ES-I3 (cell line): ENCODE measurements around the gene PCNT.
"Not testable (repeated sequence)": the region's sequence is repeated elsewhere in the genome, so short reads cannot be mapped to it uniquely, and the experiment has no call there.

Source experiments
- H3K36me3 ChIP-seq: 2 replicates; pipeline ENCODE4 v1.6.1; 2013; ENCODE audit warnings: mild to moderate bottlenecking, low read length, control low read depth, moderate library complexity; ENCODE audit not compliant: insufficient read depth
- H3K4me1 ChIP-seq: 2 replicates; pipeline ENCODE4 v1.6.1; 2013; ENCODE audit warnings: mild to moderate bottlenecking, control low read depth, low read length; ENCODE audit not compliant: insufficient read depth
- H3K9ac ChIP-seq: 2 replicates; pipeline ENCODE4 v1.6.1; 2013; ENCODE audit warnings: low read depth, mild to moderate bottlenecking, low read length, moderate library complexity
- H3K9me3 ChIP-seq: 2 replicates; pipeline ENCODE4 v1.6.1; 2013; ENCODE audit warnings: mild to moderate bottlenecking, low read length, moderate library complexity; ENCODE audit not compliant: control insufficient read depth, insufficient read depth

PCNT gene

GRCh38 chr21:46456750-46457149, 132.8 kb downstream of the PCNT start:
- no peak overlapping the region for H3K9ac ChIP-seq
- H3K9me3 ChIP-seq = no peaks in the 10 kb centered on the region
- no peaks in the 10 kb centered on the region for H3K36me3 ChIP-seq
- peaks cover 7% of the 10 kb centered on the region for H3K4me1 ChIP-seq

GRCh38 chr21:46457801-46458314, 133.9 kb downstream of the PCNT start:
- Histone ChIP-seq H3K36me3 (no peaks in the 10 kb centered on the region), H3K9ac (peak overlapping the region; percentile 97), H3K4me1 (peaks cover 7% of the 10 kb centered on the region), H3K9me3 (no peaks in the 10 kb centered on the region)

- H3K9me3 ChIP-seq = no peaks in the 10 kb centered on the region
- no peaks in the 10 kb centered on the region for H3K36me3 ChIP-seq
- peak within 1 kb of the TSS; percentile 97 for H3K9ac ChIP-seq
- peaks cover 7% of the 10 kb centered on the region for H3K4me1 ChIP-seq
These were observed 134.5 kb downstream of the PCNT start, which contains the start of gene DIP2A for GRCh38 chr21:46458315-46459023. DIP2A (plus strand) TSS chr21:46458891; CDS start chr21:46459132, 241 bp downstream.

GRCh38 chr21:46459024-46459355, 135.0 kb downstream of the PCNT start:
- Histone ChIP-seq H3K9ac (peak overlapping the region; percentile 85), H3K9me3 (no peaks in the 10 kb centered on the region), H3K36me3 (no peaks in the 10 kb centered on the region), H3K4me1 (peaks cover 7% of the 10 kb centered on the region)

GRCh38 chr21:46459356-46460112, 135.6 kb downstream of the PCNT start:
- H3K9ac ChIP-seq = peak overlapping the region; percentile 85
- H3K4me1 ChIP-seq = peaks cover 7% of the 10 kb centered on the region
- H3K9me3 ChIP-seq = no peaks in the 10 kb centered on the region
- no peaks in the 10 kb centered on the region for H3K36me3 ChIP-seq

GRCh38 chr21:46461909-46462308, 138.0 kb downstream of the PCNT start:
- Histone ChIP-seq H3K36me3 (no peaks in the 10 kb centered on the region), H3K9ac (no peak overlapping the region), H3K4me1 (peaks cover 4% of the 10 kb centered on the region; the same call in 1 of the 2 replicates), H3K9me3 (no peaks in the 10 kb centered on the region)

GRCh38 chr21:46465153-46465552, 141.2 kb downstream of the PCNT start:
- H3K4me1 ChIP-seq, H3K36me3 ChIP-seq, H3K9me3 ChIP-seq, H3K9ac ChIP-seq: not testable (repeated sequence)

GRCh38 chr21:46465651-46466050, 141.7 kb downstream of the PCNT start:
- Histone ChIP-seq H3K4me1 (no peaks in the 10 kb centered on the region), H3K36me3 (no peaks in the 10 kb centered on the region), H3K9ac (no peak overlapping the region), H3K9me3 (no peaks in the 10 kb centered on the region)

- Histone ChIP-seq H3K9me3 (no peaks in the 10 kb centered on the region), H3K9ac (no peak overlapping the region)
These were observed 144.3 kb downstream of the PCNT start for GRCh38 chr21:46468108-46468774.

GRCh38 chr21:46469275-46469674, 145.3 kb downstream of the PCNT start:
- Histone ChIP-seq H3K9me3 (no peaks in the 10 kb centered on the region), H3K4me1 (no peaks in the 10 kb centered on the region), H3K36me3 (no peaks in the 10 kb centered on the region; the same call in 1 of the 2 replicates), H3K9ac (no peak overlapping the region)

More at GRCh38 chr21:46468108-46468774, 144.3 kb downstream of the PCNT start:
- H3K4me1 ChIP-seq = no peaks in the 10 kb centered on the region
- H3K36me3 ChIP-seq = no peaks in the 10 kb centered on the region; the same call in 1 of the 2 replicates

- Histone ChIP-seq H3K4me1 (no peaks in the 10 kb centered on the region), H3K36me3 (no peaks in the 10 kb centered on the region; the same call in 1 of the 2 replicates), H3K9me3 (no peaks in the 10 kb centered on the region), H3K9ac (no peak overlapping the region)
These were observed 147.6 kb downstream of the PCNT start for GRCh38 chr21:46471514-46471913.

GRCh38 chr21:46472246-46472645, 148.3 kb downstream of the PCNT start:
- Histone ChIP-seq H3K4me1 (no peaks in the 10 kb centered on the region), H3K9ac (no peak overlapping the region), H3K36me3 (no peaks in the 10 kb centered on the region; the same call in 1 of the 2 replicates), H3K9me3 (no peaks in the 10 kb centered on the region)

GRCh38 chr21:46474382-46474781, 150.4 kb downstream of the PCNT start:
- H3K9ac ChIP-seq = no peak overlapping the region
- H3K36me3 ChIP-seq = no peaks in the 10 kb centered on the region; the same call in 1 of the 2 replicates
- no peaks in the 10 kb centered on the region for H3K9me3 ChIP-seq
- H3K4me1 ChIP-seq = no peaks in the 10 kb centered on the region

GRCh38 chr21:46475296-46475695, 151.3 kb downstream of the PCNT start:
- Histone ChIP-seq H3K9me3 (no peaks in the 10 kb centered on the region), H3K36me3 (no peaks in the 10 kb centered on the region; the same call in 1 of the 2 replicates), H3K9ac (no peak overlapping the region), H3K4me1 (no peaks in the 10 kb centered on the region)
